NK-92 treated with Interleukin-12 subunit alpha and Interleukin-12 subunit beta, amount 100 ng/mL, for 24 hours (cell line): Measurements from ENCODE around the gene PLA2G4C.
A peak's percentile ranks its signal among the peaks of the same experiment; 100 is the strongest.

ENCODE experiments used
- DNase-seq: peaks from one replicate; lab custom pipeline; 2025; lab: John Stamatoyannopoulos, UW

Gene PLA2G4C, protein sequence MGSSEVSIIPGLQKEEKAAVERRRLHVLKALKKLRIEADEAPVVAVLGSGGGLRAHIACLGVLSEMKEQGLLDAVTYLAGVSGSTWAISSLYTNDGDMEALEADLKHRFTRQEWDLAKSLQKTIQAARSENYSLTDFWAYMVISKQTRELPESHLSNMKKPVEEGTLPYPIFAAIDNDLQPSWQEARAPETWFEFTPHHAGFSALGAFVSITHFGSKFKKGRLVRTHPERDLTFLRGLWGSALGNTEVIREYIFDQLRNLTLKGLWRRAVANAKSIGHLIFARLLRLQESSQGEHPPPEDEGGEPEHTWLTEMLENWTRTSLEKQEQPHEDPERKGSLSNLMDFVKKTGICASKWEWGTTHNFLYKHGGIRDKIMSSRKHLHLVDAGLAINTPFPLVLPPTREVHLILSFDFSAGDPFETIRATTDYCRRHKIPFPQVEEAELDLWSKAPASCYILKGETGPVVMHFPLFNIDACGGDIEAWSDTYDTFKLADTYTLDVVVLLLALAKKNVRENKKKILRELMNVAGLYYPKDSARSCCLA

DNA sequence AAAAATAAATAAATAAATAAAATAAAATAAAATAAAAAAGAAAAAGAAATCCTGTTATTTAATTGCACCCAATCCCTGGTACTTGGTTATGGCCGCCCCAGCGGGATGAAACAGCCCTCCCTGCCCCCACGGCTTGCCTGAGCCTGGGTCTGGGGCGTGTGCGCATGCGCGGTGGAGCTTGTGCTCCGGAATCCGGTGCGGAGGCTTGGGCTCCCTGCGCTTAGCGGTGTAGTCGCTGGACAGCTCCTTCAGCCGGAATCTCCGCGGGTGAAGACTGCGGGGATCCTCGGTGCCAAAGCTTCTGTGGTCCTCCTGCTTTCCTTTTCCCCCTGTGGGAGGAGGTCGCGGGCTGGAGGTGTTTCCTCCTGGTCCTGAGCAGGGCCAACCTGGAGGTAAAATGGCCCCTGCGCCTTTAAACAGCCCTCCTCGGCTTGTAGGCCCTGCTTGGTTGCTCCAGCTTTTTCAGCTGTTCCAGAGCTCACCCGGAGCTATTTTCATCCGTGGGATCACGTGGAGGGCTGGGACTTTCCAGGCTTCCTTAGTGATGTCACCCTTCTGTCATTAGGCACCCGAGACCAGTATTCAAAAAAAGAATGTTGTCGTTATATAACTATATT lies at the start of gene PLA2G4C:
PLA2G4C (minus strand) TSS at position 468 of the 617 bp plus-strand sequence. CDS start 4,288 bp downstream, outside the sequence.
- DNase-seq: no peak

DNA sequence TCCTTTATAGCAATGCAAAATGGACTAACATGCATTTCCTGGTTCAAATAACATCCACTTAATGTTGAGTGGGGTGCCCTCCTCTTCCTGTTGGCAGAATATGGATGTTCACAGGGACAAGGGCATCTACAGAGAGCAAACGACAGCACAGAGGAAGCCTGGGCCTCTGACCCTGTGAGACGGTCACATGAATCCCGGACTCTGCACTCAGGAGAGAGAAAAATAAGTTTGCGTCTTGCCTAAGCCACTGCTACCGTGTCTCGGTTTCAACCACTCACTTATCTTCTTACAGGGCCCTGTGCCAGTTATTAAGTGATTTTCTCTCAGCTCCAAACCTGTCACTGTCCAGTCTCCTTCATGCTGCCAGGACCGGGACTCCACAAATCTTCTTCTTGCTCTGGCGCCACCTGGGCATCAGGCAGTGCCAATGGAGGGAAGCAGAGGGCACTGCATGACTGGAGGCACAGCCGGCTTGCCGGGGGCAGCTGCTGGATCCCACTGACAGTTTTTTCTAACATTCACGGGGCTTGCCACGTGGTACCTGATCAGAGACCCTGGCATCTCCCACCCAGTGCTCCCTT lies 47.7 kb upstream of the PLA2G4C start:
- no peak for DNase-seq

DNA sequence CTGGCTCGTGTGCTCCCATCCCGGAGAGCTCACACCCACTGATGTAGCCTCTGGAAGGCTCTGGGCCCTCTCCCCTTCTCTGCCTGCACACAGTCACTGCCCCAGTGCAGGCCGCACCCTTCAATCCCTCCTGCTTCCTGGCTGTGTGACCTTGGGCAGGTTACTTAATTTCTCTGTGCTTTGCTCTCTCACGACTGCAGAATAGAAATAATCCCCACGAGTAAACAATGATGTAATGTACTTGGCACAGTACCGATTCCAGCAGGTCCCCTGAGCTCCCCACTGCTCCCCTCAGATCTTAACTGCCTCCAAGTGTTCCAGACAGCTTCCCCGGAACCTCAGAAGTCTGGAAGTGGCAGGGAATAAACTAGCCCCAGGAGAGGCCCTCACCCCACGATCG lies 43.4 kb upstream of the PLA2G4C start:
- no peak for DNase-seq

DNA sequence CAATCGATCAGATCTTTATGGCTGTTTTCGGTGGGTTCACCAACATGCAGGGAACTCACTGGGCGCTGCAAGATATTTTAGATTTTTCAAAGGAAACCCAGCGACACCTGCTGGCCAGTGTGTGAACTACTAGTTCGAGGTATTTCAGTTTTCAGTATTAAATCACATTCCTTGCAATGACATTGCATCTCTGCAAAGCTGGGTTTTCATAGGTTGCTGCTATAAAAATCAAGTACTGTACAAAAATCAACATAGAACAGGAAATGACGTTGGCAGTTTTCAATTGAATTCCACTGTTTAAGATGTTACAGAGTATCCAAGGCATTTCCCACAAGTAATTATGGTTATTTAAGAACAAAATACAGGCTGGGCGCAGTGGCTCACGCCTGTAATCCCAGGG lies 41.9 kb upstream of the PLA2G4C start:
- DNase-seq: peak; percentile 19

DNA sequence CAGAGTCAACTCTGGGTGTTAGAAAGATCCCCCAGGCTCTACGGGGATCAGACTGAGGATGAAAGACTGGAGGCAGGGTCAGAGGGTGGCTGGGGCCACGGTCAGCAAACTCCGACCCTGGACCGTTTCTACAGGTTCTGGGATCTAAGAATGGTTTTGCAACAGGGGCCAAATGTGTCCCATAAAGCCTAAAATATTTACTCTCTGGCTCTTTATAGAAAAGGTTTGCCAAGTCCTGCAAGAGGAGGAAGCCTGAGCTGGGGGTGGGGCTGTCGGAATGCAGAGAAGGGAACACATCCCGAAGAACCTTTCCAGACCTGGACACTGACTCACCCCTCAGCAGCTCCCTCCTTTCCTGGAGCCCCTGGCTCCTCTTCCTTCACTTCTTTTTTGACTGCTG lies 38.8 kb upstream of the PLA2G4C start:
- DNase-seq: no peak

DNA sequence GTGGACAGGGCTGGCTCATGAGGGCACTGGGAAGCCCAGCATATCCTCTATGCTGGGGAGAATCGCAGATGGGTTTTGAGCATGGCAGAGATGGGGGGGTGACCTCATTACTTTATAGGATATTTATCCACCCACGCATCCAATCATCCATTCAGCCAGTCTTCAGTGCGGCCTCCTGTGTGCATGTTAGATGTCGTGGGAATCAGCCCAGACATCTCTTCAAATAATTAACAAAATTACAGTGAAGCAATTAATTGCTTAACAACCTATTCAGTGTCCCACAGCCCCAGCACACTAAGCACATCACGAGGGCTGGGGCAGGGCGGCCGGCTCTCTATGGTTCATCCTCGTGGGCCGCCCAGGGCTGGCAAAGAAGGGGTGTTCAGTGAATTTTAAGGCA lies 38.0 kb upstream of the PLA2G4C start:
- DNase-seq: no peak

DNA sequence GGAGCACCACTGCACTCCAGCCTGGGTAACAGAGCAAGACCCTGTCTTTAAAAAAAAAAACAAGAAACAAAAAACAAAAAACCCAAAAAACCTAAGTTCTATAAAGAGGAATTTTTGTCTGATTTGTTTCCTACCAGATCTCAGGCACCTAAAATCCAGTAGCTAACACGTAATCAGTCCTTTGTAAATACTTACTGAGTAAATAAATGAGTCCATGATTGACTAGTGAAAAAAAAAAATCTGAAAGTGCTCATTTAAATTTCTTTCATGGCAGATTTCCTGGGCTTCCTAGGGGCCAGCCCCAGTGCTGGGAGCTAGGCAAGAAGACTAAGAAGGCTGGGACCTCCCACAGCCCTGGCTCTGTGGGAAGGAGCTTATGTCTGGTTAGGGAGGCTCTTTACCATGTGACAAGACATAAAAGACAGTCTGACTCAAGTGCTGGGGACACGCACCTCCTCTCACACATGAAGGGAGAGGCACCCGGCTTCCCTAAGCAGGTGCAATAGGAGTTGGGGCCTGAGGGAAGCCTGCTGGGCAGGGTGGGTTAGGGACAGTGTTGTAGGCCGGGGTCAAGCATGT lies 37.1 kb upstream of the PLA2G4C start:
- DNase-seq: no peak

DNA sequence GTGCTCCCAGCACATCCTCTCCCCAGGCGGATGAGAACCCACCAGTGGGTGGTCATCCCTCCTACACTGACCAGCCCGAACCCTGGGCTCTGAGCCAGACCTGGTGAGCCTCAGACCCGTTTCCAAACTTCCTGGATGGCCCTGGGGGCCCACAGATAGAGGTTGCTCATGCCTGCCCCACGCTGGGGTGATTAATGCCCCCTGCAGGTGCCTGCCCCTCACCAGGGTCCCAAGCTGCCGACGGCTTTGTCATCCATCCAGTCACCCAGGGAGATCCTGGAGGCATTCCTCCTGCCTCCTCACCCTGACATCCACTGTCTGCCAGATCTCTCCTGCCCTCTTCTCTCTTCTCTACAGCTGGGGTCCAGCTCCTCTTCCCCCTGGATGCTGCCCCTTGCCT lies 28.4 kb upstream of the PLA2G4C start:
- no peak for DNase-seq

DNA sequence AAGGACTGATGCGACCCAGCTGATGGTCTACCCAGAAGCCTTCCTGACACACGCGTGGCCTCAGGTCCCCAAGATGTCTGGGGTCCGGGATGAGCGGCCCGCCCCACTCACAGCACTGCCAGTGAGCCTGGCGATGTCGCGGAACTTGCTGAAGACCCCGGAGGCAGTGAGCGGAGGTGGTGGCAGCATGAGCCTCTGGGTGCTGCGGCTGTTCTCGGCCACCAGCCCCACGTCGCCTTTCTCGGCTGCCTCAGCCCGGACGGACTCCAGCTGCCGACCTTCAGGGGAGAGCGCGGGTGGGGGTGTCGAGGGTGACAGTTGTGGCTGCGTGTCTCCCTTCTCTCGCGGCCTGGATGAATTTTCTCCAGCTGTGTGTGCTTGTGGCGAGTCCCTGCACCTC lies 26.8 kb upstream of the PLA2G4C start:
- no peak for DNase-seq

DNA sequence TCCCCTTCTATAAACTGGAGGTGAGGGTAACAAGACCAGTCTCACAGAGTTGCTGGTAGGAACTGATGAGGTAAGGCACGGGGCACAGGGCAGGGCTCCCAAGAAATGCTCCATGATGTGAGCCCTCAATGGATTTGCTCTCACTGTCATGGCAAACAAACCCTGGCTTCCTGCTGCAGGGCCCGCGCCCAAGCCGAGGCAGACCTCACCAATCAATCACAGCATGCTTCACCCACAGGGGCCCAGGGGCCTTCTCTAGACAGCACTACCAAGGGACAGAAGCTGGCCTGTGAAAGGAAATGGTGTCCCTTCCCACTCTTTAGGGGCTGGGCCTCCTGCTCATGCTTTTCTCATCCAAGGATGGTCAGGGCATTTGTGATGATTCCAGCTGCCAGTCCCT lies 25.9 kb upstream of the PLA2G4C start:
- no peak for DNase-seq

DNA sequence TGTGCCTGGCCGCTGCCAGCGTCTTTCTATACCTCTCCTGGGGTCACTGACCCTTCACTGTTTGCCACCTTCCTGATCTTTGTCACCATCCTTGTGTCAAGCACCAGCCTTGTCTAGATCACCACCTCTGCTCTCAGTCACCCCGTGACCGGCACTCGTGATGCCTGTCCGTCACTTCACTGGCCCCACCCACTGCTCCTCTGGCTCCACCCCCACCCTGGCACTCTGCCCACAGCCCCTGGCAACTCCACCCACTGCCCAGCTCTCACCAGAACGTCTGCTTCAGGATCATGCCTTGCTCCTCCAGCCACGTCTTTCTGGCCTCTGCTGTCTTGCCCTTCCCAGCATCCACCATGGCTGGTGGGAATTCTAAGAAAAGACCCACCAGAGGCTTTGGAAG lies 24.8 kb upstream of the PLA2G4C start:
- DNase-seq: no peak

DNA sequence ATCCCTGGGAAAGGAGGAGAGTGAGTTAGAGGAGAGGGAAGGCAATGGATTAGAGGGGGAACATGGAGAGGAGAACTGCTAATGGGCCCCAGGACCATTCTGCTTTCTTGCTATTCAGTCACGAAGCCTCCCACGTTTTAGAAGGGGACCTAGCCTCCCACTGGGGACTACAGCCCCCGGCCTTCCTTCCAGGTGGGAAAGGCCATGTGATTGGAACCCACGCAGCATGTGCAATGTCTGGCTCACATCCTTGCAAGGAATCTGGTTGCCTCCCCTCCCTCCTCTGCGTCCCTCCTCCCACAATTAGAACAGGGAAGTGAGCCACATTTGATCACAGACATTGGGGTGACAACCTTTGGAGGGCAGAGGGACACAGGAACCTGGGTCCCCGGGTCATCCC lies 22.5 kb upstream of the PLA2G4C start:
- DNase-seq: no peak

DNA sequence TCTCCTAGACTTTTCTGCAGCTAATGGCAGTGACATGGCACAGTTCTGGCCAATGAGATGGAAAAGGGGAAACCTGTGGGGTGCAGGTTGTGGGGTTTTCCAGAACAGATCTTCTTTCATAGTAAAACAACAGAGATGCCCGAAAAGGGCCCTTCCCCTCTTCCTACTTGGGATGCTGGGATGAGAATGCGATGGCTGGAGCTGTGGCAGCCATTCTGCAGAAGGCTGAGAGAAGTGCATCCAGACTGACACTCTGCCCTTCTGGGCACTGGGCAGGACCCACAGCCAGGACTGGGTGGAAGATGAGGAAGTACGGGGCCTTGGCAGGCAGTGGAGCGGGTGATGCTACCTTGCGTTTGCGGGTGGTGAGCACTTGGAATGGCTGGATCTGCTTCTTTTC lies 16.9 kb upstream of the PLA2G4C start:
- no peak for DNase-seq

DNA sequence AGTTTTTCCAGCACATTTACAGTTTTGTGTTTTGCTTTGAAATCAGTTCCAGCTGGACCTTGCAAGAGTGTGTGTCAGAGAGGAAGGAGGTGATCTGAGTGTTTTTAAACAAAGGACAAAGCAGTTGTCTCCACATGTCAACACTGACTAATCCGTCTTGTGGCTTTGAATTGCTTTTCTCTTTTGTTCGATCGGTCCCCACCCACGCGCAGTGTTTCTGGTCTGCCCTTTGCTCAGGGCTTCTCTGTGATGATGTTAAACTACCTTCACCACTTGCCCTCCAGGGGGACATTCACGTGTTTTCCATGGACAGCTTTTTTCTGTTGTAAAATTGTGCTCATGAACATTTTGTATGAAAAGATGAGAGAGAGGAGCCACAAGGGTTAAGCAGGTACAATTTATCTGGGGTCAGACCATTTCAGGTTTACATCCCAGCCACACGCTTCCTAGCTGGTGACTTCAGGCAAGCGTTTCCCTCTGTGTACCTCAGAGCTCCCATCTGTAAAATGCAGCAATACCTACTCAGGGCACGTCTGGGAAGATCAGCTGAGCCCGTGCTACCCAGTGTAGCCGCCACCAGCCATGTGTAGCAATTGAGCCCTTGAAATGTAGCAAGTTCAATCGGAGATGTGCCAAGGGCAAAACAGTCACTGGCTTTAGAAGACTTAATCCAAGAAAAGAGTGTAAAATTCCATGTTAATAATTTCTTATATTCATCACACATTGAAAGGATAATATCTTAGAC lies 13.5 kb upstream of the PLA2G4C start:
- DNase-seq: no peak

DNA sequence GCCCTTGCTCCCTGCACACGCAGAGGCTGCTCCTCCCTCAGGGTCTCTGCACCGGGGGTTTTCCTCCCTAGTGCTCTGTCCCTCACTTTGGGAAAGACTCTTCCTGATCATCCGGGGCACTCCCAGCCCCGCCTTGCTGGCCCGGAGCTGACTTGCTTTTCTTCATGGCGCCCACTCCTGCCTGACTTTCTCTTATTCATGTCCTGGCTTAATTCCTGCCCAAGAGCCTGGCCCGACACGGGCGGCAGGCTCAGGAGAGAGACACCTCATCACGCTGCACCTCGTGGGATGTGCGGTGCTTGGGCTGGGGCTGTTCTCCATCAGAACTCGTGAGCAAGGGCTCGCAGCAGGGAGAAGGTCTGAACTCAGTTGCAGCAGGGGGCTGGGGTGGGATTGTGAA lies 11.8 kb upstream of the PLA2G4C start:
- no peak for DNase-seq

DNA sequence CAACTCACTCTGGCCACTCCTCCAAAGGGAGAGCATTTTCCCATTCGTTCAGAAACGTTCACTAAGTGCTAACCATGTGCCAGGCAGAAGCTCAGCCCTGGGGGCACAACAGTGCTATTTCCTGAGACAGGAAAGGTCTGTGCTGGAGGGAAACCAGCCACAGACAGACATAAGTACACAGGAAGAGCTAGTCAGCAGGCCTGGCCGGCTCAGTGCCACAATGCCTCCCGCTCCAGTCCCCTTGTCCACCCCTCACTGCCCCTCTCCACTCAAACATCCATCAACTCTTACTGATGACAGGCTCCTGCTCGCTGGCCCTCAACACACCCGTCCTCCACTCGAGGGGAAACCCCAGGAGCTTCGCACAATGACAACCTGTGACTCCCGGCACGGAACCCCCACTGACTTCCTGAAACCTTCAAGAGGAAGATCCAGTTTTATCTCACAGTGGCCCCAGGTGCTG lies 11.3 kb upstream of the PLA2G4C start:
- no peak for DNase-seq

DNA sequence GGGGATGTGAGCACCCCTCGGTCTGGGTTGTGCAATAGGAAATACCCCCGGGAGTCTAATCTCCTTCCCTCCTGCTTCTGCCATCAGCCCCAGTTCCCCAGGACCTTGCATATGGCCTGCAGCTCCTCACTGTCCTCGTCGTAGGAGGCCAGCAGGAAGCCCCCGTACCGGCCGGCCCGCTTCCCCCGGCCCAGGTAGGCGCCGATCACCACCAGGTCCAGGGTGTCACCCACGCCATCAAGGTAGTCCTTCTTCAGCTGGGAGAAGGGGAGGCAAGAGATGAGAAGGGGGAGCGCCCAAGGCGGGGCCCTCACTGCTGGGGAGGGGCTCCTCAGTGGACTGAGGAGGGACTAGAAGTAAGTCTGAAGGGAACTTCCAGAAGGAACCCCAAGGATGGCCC lies 10.4 kb upstream of the PLA2G4C start:
- DNase-seq: no peak

DNA sequence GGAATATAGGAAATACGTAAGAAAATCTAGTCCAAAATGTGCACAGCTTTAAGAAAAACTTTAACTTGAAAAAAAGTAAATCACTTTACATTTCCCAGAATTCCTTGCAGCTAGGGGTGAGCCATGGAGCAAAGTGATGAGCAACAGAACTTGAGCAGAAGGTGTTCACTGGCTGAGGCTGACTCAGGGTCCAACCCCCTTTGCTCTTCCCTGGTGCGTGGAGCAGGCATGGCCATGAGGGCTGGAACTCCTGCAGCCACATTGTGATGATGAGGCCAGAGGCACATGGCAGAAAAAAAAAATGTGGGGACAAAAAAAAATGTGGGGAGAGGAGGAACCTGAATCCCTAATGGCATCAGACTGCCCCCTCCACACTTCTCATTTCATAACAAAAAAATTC lies 9.9 kb upstream of the PLA2G4C start:
- DNase-seq: no peak

DNA sequence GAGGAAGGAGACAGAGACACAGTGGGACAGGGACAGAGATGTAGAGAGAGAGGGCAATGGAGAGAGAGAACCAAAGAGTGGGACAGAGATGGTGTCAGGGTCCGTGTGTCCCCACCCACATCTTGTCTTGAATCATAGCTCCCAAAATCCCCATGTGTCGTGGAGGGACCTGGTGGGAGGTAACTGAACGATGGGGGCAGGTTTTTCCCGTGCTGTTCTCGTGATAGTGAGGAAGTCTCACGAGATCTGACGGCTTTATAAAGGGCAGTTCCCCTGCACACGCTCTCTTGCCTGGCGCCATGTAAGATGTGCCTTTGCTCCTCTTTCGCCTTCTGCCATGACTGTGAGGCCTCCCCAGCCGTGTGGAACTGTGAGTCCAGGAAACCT lies 7.5 kb upstream of the PLA2G4C start:
- DNase-seq: no peak

DNA sequence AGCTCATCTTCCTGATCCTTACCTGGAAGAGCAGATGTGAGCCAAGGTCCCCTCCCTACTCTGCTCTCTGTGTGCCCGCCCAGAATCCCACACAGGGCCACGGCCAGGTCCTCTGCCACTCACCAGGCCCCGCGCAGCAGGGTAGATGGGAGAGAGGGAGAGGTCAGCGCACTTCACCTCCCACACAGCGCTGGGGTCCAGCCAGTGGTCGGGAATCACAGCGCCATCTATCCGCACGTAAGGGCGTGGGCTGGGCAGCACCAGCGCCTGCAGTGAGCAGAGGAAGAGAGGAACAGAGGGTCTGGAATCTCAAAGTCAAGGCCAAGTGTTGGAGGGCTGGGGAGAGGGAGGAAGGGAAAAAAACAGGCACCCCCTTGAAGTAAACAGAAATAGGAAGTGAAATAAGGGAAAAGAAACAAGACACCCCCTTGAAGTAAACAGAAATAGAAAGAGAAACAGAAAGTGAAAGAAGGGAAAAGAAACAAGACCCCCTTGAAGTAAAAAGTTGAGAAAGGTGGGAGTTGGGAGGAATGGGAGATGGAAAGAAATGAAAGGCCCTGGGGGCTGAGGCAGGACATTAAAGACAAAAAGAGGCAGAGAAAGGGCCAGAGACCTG lies 7.0 kb upstream of the PLA2G4C start:
- DNase-seq: no peak

DNA sequence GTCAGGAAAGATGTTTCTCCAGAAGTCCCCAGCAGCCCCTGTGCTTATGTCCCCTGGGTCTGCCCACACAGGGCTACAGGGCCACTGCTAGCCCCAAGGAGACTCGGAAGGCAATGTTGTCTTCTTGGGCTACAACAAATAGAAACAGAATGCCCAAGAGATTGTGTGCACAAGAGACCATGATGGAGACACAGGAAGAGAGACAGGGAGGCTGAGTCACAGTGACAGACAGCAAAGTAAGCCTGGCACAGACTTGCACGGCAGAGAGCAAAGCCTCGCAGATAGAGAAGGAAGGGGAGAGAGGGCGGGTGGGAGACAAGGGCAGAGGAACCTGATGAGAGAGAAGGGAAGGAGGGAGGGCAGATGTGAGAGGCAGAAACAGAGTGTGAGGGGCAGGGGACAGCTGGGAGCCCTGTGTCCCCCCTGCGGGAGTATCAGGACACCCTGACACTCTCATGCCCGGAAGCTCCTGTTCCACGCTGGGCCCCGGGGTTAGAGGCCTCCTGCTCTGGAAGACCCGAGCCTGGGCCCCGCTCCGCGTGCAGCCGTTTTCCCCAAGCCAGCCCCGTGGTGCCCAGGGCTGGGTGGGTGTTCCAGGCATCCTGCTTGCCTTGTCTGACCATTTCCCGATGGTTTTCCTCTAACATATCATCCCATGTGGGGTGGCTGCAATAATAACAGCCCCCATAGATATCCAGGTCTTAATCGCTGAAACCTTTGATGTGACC lies 2.7 kb upstream of the PLA2G4C start:
- DNase-seq: no peak
